CD14-positive monocyte (primary cell): ENCODE data around the gene NKAIN2. TPM values are rescaled to one million over a fixed set of nuclear protein-coding genes. Genes with fewer than 3 reads are reported as not detected.

Experiments used
- DNase-seq, 3 donors: peaks; one replicate each; pipeline ENCODE4 v3.0.0-alpha.2; 2011 to 2022
- H2AFZ ChIP-seq: 2 replicates; pipeline ENCODE4 v1.6.0; 2012; ENCODE audit warnings: mild to moderate bottlenecking, low read depth, low read length, inconsistent platforms; ENCODE audit not compliant: insufficient read depth, poor library complexity, severe bottlenecking
- H3K27ac ChIP-seq, 2 donors: 1 replicate in 1 of 2; 2 replicates in 1 of 2; pipeline ENCODE4 v1.5.1; 2012 to 2013; ENCODE audit warnings: low read length in 2 of 2, control low read depth in 1 of 2, inconsistent platforms in 1 of 2, low read depth in 1 of 2, mild to moderate bottlenecking in 1 of 2
- H3K27me3 ChIP-seq, 2 donors: one replicate each; pipeline versions ENCODE4 v1.6.0 to v1.6.1; 2011 to 2013; ENCODE audit warnings: low read length in 2 of 2; ENCODE audit not compliant: control insufficient read depth in 2 of 2, insufficient read depth in 2 of 2
- H3K36me3 ChIP-seq, 2 donors: replicated peaks in 1 of 2; 1 replicate in 1 of 2; 2 replicates in 1 of 2; pipeline versions ENCODE4 v1.5.1 to v1.6.1; 2012 to 2013; ENCODE audit warnings: low read length in 2 of 2, control low read depth in 1 of 2, inconsistent platforms in 1 of 2, mild to moderate bottlenecking in 1 of 2; ENCODE audit not compliant: insufficient read depth in 2 of 2, control insufficient read depth in 1 of 2
- H3K4me1 ChIP-seq, 2 donors: 1 replicate in 1 of 2; 2 replicates in 1 of 2; pipeline versions ENCODE4 v1.5.1 to v1.6.1; 2012 to 2013; ENCODE audit warnings: low read length in 2 of 2, control low read depth in 1 of 2, inconsistent platforms in 1 of 2, mild to moderate bottlenecking in 1 of 2, moderate library complexity in 1 of 2; ENCODE audit not compliant: insufficient read depth in 2 of 2, control insufficient read depth in 1 of 2
- H3K4me2 ChIP-seq: replicated peaks from 2 replicates; pipeline ENCODE3; 2012; ENCODE audit warnings: low read length, moderate library complexity, mild to moderate bottlenecking; ENCODE audit not compliant: poor library complexity, severe bottlenecking; ENCODE audit errors: extremely low read depth
- H3K4me3 ChIP-seq, 3 experiments: fragments of 200-600 bp in 1 of 3; sonication (generic) in 1 of 3; replicated peaks in 1 of 3; 1 replicate in 2 of 3; 2 replicates in 1 of 3; pipeline ENCODE4 v1.5.1; 2011 to 2013; ENCODE audit warnings: low read length in 3 of 3, mild to moderate bottlenecking in 3 of 3, control low read depth in 2 of 3, low read depth in 2 of 3, inconsistent platforms in 1 of 3, moderate library complexity in 1 of 3
- H3K79me2 ChIP-seq: 2 replicates; pipeline ENCODE4 v1.6.0; 2012; ENCODE audit warnings: mild to moderate bottlenecking, control low read depth, inconsistent platforms, low read length, moderate library complexity; ENCODE audit not compliant: insufficient read depth
- H3K9ac ChIP-seq: 2 replicates; pipeline ENCODE4 v1.6.0; 2017; ENCODE audit warnings: low read length, mild to moderate bottlenecking; ENCODE audit not compliant: insufficient read depth, poor library complexity, severe bottlenecking
- H3K9me3 ChIP-seq, 2 donors: replicated peaks in 1 of 2; 1 replicate in 1 of 2; 2 replicates in 1 of 2; pipeline versions ENCODE4 v1.5.1 to v1.6.1; 2012 to 2013; ENCODE audit warnings: low read length in 2 of 2, control low read depth in 1 of 2; ENCODE audit not compliant: control insufficient read depth in 1 of 2, insufficient read depth in 1 of 2
- H4K20me1 ChIP-seq: 2 replicates; pipeline ENCODE4 v1.6.0; 2012; ENCODE audit warnings: mild to moderate bottlenecking, low read length, control low read depth, moderate library complexity; ENCODE audit not compliant: insufficient read depth
- H3K27ac Mint-ChIP-seq, 7 donors: one replicate each; pipeline ENCODE4 v1.8.0; 2020; ENCODE audit warnings: mild to moderate bottlenecking in 7 of 7, mixed read lengths in 7 of 7, moderate library complexity in 6 of 7, inconsistent platforms in 2 of 7
- H3K27me3 Mint-ChIP-seq, 3 donors: one replicate each; pipeline ENCODE4 v1.8.0; 2021 to 2022; ENCODE audit warnings: low read depth in 3 of 3, mild to moderate bottlenecking in 3 of 3, mixed read lengths in 3 of 3, moderate library complexity in 3 of 3, inconsistent platforms in 1 of 3
- H3K36me3 Mint-ChIP-seq, 2 donors: one replicate each; pipeline ENCODE4 v1.8.0; 2020; ENCODE audit warnings: mixed read lengths in 2 of 2, inconsistent platforms in 1 of 2, mild to moderate bottlenecking in 1 of 2
- H3K4me1 Mint-ChIP-seq: one replicate; pipeline ENCODE4 v1.8.0; 2020; ENCODE audit warnings: mild to moderate bottlenecking, mixed read lengths
- H3K4me3 Mint-ChIP-seq, 2 donors: one replicate each; pipeline ENCODE4 v1.8.0; 2020; ENCODE audit warnings: mild to moderate bottlenecking in 2 of 2, mixed read lengths in 2 of 2, moderate library complexity in 1 of 2
- H3K9me3 Mint-ChIP-seq, 7 donors: one replicate each; pipeline ENCODE4 v1.8.0; 2020 to 2022; ENCODE audit warnings: mixed read lengths in 7 of 7, mild to moderate bottlenecking in 6 of 7, moderate library complexity in 6 of 7, inconsistent platforms in 2 of 7
- WGBS: methylation state at CpG from one replicate; pipeline ENCODE4 v1.1.5; 2013; ENCODE audit warnings: missing lambda C conversion rate; ENCODE audit not compliant: insufficient coverage; 5-methylcytosine and 5-hydroxymethylcytosine counted together
- intact Hi-C, 2 donors: fragments of 100-400 bp; cut with micrococcal nuclease; formaldehyde crosslinking; loops; one replicate each; pipeline versions ENCODE4 v1.15.0 to v1.15.1; 2023
- polyA plus RNA-seq, 3 donors: library from polyadenylated mRNA; depleted of rRNA in 1 of 3; unstranded in 2 of 3; stranded (reverse) in 1 of 3; fragments of 300-500 nt in 2 of 3; fragments of >200 nt in 1 of 3; fragmentation: Illumina TruSeq in 2 of 3; gene quantifications; 1 replicate in 2 of 3; 2 replicates in 1 of 3; pipeline ENCODE4 v1.2.3, GENCODE V29; 2012 to 2021
- TF ChIP-seq, protein P1 (sequence below): fragments of 200-600 bp; IDR thresholded peaks from one replicate; pipeline ENCODE4 v1.8.0; 2022; ENCODE audit warnings: antibody characterized with exemption, mild to moderate bottlenecking

Gene NKAIN2
- polyA plus RNA-seq, 3 donors: not detected

DNA sequence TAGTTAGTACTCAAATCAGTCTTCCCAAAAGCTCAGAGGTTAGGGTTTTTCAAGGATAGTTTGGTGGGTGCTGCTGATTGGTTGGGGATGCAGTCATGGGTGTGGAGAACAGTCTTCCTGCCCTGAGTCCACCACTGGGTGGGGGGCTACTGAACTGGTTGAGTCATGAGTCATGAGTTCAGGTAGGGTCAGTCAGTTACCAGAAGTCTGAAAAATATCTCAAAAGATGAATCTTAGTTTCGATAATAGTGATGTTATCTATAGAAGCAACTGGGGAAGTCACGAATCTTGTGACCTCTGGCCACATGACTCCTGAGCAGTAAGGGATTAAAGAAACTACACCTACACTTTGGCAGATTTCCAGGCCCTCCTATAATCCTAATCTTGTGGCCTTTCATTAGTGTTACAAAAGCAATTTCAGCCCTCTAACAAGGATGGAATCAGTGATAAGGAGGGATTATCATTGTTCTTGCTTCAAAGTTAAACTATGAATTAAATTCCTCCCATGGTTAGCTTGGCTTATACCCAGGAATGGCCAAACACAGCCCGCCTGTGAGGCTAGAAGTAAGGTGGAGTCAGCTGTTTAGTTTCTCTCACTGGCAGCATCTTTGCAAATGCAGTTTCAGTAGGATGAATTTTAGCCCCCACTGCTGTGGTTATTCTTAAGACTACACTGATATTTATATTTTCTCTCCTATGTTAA, 33.3 kb upstream of the NKAIN2 start:
- no peaks in the 10 kb centered on the region for H3K36me3 ChIP-seq
- no peaks in the 10 kb centered on the region for H3K36me3 Mint-ChIP-seq
- H3K4me3 ChIP-seq: no peak overlapping the region
- H3K4me1 Mint-ChIP-seq: no peaks in the 10 kb centered on the region
- no peak overlapping the region for H3K9ac ChIP-seq
- H3K9me3 ChIP-seq: no peaks in the 10 kb centered on the region
- H3K27ac ChIP-seq: no peak overlapping the region
- no peak overlapping the region for H3K4me3 Mint-ChIP-seq
- H3K4me2 ChIP-seq: no peak overlapping the region
- no peaks in the 10 kb centered on the region for H3K4me1 ChIP-seq
- H2AFZ ChIP-seq: no peak overlapping the region
- intact Hi-C loops: no loop called here
- H3K79me2 ChIP-seq: no peaks in the 10 kb centered on the region
- no peaks in the 10 kb centered on the region for H3K9me3 Mint-ChIP-seq
- DNase-seq: no peak
- no peaks in the 10 kb centered on the region for H3K27me3 ChIP-seq
- no peak overlapping the region for H3K27ac Mint-ChIP-seq
- TF ChIP-seq, protein P1, sequence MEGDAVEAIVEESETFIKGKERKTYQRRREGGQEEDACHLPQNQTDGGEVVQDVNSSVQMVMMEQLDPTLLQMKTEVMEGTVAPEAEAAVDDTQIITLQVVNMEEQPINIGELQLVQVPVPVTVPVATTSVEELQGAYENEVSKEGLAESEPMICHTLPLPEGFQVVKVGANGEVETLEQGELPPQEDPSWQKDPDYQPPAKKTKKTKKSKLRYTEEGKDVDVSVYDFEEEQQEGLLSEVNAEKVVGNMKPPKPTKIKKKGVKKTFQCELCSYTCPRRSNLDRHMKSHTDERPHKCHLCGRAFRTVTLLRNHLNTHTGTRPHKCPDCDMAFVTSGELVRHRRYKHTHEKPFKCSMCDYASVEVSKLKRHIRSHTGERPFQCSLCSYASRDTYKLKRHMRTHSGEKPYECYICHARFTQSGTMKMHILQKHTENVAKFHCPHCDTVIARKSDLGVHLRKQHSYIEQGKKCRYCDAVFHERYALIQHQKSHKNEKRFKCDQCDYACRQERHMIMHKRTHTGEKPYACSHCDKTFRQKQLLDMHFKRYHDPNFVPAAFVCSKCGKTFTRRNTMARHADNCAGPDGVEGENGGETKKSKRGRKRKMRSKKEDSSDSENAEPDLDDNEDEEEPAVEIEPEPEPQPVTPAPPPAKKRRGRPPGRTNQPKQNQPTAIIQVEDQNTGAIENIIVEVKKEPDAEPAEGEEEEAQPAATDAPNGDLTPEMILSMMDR: no peak
- H4K20me1 ChIP-seq: no peaks in the 10 kb centered on the region
- H3K27me3 Mint-ChIP-seq: peaks cover 0 to 4% (median 0%) of the 10 kb centered on the region in 3 donors
- no CpG with 5 or more reads among the region's 3 CpGs for WGBS

DNA sequence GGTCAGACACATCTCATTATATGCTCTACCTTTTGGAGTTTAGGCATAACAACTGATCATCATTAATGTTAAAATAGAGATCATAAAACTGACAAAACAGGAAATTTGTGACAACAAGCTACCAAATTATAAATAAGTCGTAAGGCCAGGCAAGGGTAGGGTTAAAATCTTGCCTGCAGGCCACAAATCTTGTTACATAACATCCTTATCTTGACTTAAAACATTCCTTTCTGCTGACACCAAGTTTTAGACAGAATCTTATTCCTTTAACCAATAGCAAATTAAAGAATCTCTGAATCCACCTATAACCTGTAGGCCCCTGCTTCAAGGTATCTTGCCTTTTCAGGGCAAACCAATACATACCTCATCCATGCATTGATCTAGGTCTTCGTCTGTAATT, 32.5 kb upstream of the NKAIN2 start:
- Histone ChIP-seq H3K36me3 (no peaks in the 10 kb centered on the region), H2AFZ (no peak overlapping the region), H3K27me3 (no peaks in the 10 kb centered on the region), H3K9me3 (no peaks in the 10 kb centered on the region), H3K27ac (no peak overlapping the region), H3K4me3 (no peak overlapping the region), H3K4me2 (no peak overlapping the region), H3K4me1 (no peaks in the 10 kb centered on the region), H3K9ac (no peak overlapping the region), H4K20me1 (no peaks in the 10 kb centered on the region), H3K79me2 (no peaks in the 10 kb centered on the region)
- WGBS: no CpG with 5 or more reads among the region's 2 CpGs
- no peaks in the 10 kb centered on the region for H3K4me1 Mint-ChIP-seq
- H3K27me3 Mint-ChIP-seq: peaks cover 0 to 4% (median 0%) of the 10 kb centered on the region in 3 donors
- H3K4me3 Mint-ChIP-seq: no peak overlapping the region
- H3K27ac Mint-ChIP-seq: no peak overlapping the region
- DNase-seq: no peak
- H3K36me3 Mint-ChIP-seq: no peaks in the 10 kb centered on the region
- intact Hi-C loops: no loop called here
- TF ChIP-seq, protein P1: no peak
- no peaks in the 10 kb centered on the region for H3K9me3 Mint-ChIP-seq
